HG02642 (cell line): Measurements from ENCODE around the gene FUCA1.
A peak's percentile ranks its signal among the peaks of the same experiment; 100 is the strongest.
"Not testable (repeated sequence)": the region's sequence is repeated elsewhere in the genome, so short reads cannot be mapped to it uniquely, and the experiment has no call there.

Source experiments
- ATAC-seq: cut with Tn5 transposase; IDR thresholded peaks from one replicate; pipeline ENCODE4 v1.9.1; 2021; ENCODE audit warnings: mild to moderate bottlenecking; ENCODE audit not compliant: unreplicated experiment, poor library complexity

Gene FUCA1

DNA sequence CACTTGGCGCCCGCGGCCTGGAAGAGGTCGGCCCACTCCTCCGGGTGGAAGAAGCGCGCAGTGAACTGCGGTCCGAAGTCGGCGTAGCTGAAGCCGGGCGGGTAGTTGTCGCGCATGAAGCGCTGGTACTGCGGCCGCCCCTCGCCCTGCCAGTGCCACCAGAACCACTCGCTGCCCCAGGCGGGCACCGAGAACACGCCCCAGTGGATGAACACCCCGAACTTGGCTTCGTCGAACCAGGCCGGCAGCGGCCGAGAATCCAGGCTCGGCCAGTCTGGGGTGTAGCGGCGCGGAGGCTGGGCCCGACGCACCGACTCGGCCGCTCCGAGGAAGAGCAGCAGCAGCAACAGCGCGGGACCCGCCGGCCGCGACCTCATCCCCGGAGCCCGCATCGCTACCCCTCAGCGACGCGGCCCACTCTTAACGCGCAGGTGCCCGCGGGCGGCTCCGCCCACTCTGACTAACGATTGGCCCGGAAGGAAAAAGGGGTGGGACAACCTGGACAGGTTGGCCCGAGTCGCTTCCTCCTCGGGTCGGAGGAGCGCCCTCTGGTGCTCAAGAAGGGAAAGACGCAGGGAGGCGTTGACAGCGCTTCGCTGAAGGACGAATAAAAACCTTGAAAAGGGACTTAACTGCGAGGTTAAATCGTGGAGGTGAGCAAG, at the start of gene FUCA1:
Gene FUCA1 (minus strand): TSS at position 396 of the 662 bp plus-strand sequence. CDS start 4 bp downstream, at position 392.
- ATAC-seq = peak; percentile 96

DNA sequence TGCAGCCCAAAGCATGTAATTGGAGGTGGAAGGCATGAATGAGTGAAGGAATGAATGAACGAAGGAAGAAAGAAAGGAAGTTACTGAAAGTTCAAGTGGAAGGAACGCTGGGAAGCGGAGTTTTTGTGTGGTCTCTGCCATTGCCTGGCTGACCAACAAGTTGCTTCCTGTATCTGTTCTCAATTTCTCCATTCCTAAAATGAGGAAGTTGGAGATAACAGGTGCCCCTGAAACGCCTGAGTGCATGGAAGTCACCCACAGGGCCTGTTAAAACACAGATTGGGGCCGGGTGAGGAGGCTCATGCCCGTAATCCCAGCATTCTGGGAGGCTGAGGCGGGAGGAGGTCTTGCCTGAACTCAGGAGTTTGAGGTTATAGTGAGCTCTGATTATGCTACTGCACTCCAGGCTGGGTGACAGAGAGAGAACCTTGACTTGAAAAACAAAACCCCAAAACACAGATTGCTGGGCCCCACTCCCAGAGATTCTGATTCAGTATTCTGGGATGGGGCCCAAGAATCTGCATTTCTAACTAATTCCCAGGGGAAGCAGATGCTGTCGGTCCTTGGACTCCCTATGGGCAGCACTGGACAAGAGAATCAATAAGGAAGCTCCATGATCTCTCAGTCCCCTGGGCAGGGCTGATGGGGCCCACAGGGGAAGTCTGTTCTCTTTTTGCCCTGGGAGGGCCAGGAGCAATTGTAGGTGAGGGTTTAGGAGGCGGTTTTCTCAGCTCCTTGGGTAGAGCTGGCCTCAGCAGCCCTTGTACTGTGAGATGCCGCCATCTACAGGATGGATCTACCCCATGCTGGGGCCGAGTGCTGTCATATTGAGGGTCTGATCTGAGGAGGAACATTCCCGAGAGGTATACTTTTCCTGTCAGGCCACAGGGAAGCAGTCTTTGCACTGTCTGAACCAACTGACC, 48.4 kb upstream of the FUCA1 start:
- peak; percentile 67 for ATAC-seq

DNA sequence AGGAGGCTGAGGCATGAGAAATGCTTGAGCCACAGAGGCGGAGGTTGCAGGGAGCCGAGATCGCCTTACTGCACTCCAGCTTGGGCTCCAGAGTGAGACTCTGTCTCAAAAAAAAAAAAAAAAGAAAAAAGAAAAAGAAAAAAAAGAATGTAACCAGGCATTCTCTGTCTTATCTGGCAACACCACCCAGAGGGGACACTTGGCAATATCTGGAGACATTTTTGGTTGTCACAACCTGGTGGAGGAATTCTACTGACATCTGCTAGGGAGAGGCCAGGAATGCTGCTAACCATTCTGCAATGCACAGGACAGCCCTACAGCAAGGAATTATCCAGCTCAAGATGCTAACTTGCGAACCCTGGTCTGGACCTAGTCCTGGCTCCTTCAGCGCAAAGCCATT, 47.4 kb upstream of the FUCA1 start:
- no peak for ATAC-seq

DNA sequence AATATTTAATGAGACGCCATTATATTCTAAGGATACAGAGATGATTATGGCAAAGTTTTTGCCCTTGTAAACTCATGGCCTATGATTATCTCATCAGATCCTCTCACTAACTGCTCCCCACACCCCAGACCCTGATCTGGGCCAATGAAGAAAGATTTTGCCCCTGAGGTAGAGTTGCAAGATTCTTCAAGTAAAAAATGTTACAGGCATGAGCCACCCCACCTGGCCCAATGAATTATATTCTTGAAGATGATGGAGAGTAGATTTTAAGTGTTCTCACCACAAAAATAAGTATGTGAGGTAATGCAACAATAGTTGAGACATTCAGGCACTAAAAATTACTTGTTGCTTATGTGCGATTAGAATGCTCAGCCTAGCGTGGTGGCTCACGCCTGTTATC, 46.8 kb upstream of the FUCA1 start:
- no peak for ATAC-seq

DNA sequence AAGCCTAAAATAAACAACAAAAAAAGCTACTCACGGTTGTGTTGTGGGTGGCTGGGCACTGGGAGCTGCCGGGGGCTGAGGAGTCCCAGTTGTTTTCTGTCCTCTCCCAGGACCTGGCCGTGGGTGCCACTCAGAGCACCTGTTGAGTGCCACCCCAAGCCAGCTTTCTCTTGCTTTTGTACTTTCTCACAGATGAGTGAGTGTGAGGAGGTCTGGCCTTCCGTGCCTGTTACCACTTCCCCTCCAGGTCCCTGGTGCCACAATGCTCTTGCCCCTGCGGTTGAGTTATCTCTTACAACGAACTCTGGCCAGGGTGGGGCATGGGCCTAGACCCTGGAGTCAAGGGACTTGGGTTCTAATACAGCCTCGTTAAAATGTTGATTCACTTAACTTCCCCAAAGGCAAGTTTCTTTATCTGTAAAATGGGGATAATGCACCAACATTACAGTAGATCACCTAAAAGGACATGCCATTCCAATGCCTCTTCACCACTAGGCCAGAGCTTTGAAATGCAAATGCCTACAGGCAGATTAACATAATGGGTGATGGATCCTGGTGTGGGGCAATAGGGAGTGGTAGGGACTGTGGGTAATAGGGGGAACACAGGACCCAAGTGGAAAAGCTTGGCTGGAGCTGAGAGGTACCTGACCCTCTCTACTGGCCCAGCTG, 45.3 kb upstream of the FUCA1 start, which contains the start of gene CNR2:
Gene CNR2 (minus strand): TSS at position 151 of the 669 bp plus-strand sequence. CDS start 37,745 bp downstream, outside the sequence.
- ATAC-seq = no peak

DNA sequence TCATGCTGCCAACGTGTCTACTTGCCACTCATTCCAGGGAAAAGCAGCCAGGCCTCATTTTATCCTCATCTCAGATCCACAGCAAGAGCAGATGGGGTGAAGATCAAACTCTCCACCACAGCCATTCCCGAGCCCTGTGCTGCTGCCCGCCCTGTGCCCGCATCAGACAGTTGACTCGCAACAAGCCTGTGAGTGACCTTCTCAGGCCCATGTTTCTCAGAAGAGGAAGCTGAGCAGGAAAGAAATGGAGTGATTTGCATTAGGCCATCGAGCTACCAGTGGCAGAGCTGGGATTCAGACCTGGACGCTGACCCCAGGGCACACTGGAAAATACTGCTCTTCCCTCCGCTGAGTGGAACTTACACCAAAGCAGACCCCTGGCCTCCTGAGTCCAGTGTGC, 43.8 kb upstream of the FUCA1 start:
- ATAC-seq = no peak

DNA sequence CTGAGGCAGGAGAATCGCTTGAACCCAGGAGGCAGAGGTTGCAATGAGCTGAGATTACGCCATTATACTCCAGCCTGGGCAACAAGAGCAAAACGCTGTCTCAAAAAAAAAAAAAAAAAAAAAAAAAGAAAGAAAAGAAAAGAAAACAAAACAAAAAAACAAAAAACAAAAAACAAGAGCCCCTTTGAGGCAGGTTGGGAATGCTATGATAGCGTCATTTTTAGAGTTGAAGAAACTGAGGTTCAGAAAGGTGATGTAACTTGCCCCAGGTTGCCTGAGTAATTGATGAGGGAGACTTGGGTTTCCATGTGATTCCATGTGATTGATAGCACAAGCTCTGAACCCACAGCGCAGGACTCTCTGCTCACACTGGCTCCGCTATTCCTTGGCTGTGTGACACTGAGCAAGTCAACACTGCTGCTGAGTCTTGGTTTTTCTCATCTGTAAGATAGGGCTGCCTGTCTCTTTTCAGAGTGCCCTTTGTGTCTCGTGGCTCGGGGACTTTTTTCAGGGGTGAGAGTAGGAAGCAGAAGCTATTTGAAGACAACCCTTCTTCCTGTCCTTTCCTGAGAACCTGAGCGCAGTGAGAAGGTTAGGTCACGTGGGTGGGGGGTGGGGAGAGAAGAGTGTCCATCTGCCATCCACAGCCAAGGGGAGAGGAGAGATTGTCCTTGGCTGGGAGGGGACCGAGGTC, 42.6 kb upstream of the FUCA1 start:
- ATAC-seq = peak; percentile 23

DNA sequence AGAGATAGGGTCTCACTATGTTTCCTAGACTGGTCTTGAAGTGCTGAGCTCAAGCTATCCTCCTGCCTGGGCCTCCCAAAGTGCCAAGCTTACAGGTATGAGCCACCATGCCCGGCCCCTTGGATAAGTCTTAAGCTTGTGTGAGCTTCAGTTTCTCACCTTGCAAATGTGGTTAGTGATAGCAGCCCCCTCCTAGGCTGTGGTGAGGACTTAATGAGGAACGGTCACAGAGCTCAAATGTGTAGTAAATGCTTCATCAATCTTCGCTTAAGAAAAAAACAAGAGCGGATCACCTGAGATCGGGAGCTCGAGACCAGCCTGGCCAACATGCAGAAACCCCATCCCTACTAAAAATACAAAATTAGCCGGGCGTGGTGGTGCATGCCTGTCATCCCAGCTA, 42.1 kb upstream of the FUCA1 start:
- no peak for ATAC-seq

DNA sequence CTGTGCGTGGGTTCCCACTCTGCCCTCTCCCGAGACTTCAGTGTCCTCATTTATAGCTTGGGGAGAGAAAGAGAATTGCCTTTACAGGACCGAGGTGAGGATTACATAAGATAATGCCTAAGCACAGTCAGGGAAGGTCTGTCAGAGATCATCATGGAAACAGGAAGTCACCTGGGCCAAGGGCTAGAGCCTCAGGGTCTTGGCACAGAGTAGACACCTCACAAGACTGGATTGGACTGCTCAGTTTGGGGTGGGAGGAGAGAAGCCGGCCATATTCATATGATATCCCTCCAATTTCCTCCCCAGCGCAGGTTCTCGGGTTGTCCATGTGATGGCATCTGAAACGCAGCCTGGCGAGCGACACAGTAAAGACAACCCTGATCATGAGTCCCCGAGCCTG, 41.3 kb upstream of the FUCA1 start:
- ATAC-seq = peak; percentile 14

DNA sequence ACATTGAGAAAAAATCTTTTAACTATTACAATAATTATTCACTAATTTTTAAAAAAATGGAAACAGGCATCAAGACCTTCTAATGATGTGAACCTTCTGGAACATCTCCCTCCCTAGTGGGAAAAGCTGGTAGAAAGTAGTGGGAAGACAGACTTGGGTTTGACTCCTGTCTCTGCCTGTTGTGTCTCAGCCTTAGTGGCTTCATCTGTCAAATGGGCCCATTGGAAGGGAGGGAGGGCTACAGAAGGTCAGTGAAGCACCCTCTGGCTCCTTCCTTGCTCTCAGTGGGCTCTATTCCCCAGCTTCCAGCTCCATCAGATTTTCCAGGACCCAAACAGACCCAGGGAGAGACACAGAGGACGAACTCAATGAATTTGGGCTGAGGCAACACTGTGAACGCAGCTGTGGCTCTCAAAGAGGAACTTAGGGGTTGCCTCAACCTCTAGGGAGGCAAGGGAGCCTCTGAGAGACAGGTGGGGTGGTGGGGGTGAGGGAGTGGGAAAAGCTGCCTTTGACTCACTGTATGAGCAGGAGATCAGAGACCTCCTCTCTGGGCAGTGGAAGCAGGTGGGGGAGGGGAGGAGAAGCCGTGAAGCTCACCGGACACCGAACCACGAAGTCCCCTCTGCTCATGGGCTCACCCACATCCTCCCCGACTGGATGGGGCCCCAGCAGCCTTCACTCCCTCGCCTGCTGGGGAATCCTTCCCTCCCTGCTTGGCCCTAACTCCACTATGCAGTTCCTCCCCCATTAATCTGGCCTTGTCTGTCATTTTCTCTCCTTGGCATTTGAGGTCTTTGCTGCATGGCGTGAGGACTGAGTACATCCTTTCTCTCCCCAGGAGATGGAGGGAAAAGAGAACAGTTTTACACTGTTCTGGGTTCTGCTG, 40.6 kb upstream of the FUCA1 start:
- ATAC-seq = peak; percentile 31

DNA sequence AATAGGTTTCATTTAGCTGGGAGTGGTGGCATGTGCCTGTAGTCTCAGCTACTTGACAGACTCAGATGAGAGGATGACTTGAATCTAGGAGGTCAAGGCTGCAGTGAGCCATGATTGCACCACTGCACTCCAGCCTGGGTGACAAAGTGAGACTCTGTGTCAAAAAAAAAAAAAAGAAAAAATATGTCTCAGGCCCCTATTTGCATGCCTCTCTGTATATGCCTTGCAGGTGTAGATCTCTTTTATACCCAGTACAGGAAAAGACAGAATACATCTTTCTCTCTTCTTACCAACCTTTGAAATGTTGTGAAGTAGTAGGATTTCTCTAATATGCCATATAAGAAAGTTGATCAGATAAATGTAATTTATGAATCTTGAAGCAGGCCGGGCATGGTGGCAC, 38.6 kb upstream of the FUCA1 start:
- no peak for ATAC-seq

DNA sequence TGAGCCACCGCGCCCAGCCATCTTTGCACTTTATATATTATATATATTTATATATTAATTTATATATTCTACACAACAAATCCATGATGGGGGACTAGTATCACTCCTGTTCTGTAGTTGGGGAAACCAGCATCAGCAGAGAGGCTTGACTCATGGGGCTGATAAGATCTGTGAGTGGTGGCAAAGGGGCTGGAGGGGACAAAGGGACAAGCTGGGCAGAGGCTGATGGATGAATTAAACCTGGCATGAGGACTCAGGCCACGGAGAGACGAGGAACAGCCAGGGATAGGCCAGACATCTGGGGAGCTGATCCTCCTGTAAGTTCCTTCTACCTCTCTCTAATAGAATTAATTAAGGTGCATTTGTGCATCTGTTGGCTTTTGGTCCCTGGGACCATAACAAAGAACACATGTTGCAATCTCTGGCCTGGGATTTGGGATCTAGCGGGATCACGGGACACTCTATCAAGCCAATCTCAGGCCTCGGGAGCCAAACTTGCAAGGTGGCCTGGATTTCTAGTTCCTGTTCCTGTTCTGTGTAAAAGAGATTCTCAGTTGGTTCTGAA, 37.5 kb upstream of the FUCA1 start:
- no peak for ATAC-seq

DNA sequence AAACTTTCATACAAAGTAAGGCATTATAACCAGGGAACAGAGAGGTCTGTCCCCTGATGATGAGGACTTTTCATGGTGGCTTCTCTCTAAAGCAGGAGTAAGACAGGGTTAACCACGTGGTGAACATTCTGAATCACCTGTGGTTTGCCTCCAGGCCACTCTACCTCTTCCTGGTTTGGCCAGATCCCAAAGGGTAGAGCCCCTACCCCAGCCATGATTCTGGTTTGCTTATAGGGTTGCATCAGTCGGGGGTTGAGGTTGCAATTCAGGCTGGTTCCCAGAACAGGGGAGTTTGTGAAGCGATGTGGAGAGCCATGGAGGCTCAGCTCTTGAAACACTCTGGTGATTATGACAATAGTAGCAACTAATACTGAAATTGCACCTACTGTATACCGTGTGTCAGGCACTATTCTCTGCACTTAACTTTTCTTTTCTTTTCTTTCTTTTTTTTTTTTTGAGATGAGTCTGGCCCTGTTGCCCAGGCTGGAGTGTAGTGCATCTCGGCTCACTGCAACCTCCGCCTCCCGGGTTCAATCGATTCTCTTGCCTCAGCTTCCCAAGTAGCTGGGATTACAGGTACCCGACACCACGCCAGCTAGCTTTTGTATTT, 36.8 kb upstream of the FUCA1 start:
- no peak for ATAC-seq

DNA sequence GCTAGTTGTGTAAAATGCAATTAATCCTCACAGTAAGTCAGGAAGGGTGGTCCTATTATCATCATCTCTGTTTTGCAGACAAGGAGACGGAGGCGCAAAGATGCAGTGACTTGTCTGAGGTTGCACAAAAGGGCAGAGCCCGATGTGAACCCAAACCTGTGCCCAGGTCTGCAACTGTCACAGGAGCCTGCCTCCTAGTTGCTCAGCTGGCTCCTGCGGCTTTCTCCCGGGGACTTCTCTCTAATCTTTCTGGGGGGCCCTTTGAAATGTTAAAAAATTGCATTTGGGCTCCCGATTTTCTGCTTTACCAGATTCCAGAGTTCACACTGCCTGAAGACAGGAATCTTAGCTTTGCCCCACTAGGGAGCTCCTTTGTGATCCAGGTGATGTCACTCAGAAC, 35.7 kb upstream of the FUCA1 start:
- ATAC-seq = no peak

DNA sequence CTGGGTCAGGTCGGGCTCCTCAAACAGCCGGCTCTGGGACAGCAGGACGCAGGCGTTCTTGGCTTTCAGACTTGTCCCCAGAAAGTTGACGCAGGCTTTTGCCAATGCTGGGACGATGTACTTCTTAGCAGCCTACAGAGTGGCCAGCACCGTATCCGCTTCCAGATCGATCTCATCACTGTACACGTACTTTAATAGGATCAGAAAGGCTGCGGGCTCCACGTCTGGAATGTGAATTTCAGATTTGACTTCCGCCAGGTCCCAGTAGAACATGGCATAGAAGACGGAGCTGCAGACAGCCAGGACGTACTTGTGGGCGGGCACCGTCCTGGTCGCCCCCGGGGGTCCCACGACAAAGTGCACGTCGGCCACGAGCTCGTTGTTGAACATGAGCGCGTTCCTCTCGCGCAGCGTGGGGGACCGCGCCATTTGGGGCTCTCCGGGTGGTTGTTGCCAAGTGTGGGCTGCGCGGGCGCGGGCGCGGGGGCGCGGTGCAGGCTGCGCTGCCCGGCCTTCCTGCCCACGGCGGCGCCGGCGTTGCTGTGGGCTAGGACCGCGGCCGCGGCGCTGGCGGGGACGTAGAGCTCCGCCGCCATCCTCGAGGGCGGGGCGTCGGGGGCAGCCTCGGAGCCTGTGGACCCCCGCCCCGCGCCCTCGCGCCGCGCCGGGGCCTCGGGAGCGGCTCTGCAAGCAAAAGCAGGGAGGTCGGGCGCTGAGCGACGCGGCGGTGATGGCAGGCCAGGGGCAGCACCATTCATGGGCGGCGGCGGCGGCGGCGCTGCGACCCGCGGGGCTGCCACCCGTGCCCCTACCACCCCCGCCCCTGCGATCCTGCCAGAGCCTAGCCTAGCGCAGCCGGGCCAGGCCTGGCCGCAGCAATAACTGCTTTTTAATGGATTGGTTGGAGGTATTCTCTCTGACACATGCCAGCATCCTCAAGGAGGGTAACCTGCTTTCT, 34.5 kb upstream of the FUCA1 start:
- ATAC-seq = no peak

DNA sequence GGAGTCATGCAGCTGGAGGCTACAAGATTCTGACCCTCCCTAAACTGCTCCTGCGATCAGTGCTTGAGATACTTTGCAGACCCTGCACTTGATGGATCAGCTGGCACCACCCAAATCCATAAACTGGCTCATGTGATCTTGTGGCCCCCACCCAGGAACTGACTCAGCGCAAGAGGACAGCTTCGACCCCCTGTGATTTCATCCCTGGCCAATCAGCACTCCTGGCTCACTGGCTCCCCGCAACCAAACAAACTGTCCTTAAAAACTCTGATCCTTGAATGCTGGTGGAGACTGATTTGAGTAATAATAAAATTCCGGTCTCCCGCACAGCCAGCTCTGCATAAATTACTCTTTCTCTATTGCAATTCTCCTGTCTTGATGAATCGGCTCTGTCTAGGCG, 31.9 kb upstream of the FUCA1 start:
- not testable (repeated sequence) for ATAC-seq

DNA sequence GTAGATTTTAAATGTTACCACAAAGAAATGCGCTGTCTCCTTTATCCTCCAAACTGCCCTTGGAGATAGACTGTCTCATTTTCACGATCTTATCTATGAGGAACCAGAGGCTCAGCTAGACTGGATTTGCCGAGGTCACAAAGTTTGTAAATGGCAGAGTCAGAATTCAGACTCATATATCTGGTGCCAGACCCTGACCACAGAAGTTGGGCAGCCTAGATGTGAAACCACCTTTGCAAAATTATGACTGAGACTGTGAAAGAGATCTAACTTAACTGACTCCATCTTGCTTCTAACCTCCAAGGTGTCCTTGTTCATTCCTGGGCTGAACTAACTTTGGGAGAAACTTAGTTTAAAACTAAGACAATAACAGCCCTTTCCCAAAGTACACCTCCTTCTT, 31.0 kb upstream of the FUCA1 start:
- no peak for ATAC-seq

DNA sequence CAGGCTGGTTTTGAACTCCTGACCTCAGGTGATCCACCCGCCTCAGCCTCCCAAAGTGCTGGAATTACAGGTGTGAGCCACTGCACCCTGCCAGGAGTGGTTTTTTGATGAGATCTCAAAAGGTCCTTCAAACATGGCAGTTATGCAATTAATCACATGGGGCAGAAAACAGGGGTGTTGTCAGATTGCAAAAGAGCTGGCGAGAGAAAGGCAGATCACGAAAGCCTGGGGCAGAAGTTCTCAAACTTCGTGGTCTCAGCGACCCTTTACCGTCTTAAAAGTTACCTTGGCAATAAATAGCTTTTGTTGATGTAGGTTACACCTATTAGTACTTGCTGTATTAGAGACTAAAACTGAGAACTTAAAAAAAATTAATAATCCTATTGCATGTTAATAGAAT, 29.0 kb upstream of the FUCA1 start:
- no peak for ATAC-seq
